Body of pancreas (tissue), 4 donors: ENCODE data around the gene ARPIN.
A peak's percentile ranks its signal among the peaks of the same experiment; 100 is the strongest.

Source experiments
- POLR2A ChIP-seq, 3 donors: fragments of 450-650 bp; IDR thresholded peaks; one replicate each; pipeline ENCODE4 v1.6.1; 2016; ENCODE audit warnings: antibody characterized with exemption in 3 of 3, mild to moderate bottlenecking in 2 of 3
- TF ChIP-seq, protein P1 (sequence below), 7 experiments: fragments of 450-650 bp in 4 of 7; fragments of 200-600 bp in 3 of 7; sonication (generic) in 3 of 7; IDR thresholded peaks; one replicate each; pipeline ENCODE4 v1.5.1; 2016 to 2019; ENCODE audit warnings: antibody characterized with exemption in 7 of 7

GRCh38 chr15:89912145-89912673 is 543 bp downstream of the ARPIN start:
- TF ChIP-seq, protein P1, sequence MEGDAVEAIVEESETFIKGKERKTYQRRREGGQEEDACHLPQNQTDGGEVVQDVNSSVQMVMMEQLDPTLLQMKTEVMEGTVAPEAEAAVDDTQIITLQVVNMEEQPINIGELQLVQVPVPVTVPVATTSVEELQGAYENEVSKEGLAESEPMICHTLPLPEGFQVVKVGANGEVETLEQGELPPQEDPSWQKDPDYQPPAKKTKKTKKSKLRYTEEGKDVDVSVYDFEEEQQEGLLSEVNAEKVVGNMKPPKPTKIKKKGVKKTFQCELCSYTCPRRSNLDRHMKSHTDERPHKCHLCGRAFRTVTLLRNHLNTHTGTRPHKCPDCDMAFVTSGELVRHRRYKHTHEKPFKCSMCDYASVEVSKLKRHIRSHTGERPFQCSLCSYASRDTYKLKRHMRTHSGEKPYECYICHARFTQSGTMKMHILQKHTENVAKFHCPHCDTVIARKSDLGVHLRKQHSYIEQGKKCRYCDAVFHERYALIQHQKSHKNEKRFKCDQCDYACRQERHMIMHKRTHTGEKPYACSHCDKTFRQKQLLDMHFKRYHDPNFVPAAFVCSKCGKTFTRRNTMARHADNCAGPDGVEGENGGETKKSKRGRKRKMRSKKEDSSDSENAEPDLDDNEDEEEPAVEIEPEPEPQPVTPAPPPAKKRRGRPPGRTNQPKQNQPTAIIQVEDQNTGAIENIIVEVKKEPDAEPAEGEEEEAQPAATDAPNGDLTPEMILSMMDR (IDR thresholded peaks at IDR 0.05): no peak
- TF ChIP-seq POLR2A (IDR thresholded peaks at IDR 0.05): peak in 2 of 3 donors; percentile 67 to 69
